RWPE1 (cell line): ENCODE measurements around the gene PTBP1.

ENCODE experiments used
- CTCF ChIA-PET: fragments of 350-600 bp; sonication (Branson Sonifier 250); formaldehyde crosslinking; extraction: SDS; loops from one replicate; lab custom pipeline; 2021; lab: Yijun Ruan, JAX
- POLR2A ChIA-PET: fragments of 400-600 bp; formaldehyde crosslinking; extraction: SDS; loops from one replicate; lab custom pipeline; 2020; ENCODE audit warnings: antibody characterized with exemption; ENCODE audit not compliant: low non-redundant PET; lab: Yijun Ruan, JAX
- DNase-seq: peaks from one replicate; pipeline ENCODE4 v3.0.0; 2012; ENCODE audit warnings: low spot score
- H3K27ac ChIP-seq: fragments of 450-650 bp; 2 replicates; pipeline ENCODE4 v1.5.1; 2017
- TF ChIP-seq, protein P1 (sequence below): fragments of 450-650 bp; conservative IDR thresholded peaks from 2 replicates; pipeline ENCODE4 v1.5.1; 2017; ENCODE audit warnings: low read depth, mild to moderate bottlenecking

The PTBP1 gene

DNA sequence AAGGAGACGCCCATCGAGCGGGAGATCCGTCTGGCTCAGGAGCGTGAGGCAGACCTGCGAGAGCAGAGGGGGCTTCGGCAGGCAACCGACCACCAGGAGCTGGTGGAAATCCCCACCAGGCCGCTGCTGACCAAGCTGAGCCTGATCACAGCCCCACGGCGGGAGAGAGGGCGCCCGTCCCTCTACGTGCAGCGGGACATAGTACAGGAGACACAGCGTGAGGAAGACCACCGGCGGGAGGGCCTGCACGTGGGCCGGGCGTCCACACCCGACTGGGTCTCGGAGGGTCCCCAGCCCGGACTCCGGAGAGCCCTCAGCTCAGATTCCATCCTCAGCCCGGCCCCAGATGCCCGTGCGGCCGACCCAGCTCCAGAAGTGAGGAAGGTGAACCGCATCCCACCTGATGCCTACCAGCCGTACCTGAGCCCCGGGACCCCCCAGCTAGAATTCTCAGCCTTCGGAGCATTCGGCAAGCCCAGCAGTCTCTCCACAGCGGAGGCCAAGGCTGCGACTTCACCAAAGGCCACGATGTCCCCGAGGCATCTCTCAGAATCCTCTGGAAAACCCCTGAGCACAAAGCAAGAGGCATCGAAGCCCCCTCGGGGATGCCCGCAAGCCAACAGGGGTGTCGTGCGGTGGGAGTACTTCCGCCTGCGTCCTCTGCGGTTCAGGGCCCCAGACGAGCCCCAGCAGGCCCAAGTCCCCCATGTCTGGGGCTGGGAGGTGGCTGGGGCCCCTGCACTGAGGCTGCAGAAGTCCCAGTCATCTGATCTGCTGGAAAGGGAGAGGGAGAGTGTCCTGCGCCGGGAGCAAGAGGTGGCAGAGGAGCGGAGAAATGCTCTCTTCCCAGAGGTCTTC is 39.2 kb upstream of the PTBP1 start:
- TF ChIP-seq, protein P1, sequence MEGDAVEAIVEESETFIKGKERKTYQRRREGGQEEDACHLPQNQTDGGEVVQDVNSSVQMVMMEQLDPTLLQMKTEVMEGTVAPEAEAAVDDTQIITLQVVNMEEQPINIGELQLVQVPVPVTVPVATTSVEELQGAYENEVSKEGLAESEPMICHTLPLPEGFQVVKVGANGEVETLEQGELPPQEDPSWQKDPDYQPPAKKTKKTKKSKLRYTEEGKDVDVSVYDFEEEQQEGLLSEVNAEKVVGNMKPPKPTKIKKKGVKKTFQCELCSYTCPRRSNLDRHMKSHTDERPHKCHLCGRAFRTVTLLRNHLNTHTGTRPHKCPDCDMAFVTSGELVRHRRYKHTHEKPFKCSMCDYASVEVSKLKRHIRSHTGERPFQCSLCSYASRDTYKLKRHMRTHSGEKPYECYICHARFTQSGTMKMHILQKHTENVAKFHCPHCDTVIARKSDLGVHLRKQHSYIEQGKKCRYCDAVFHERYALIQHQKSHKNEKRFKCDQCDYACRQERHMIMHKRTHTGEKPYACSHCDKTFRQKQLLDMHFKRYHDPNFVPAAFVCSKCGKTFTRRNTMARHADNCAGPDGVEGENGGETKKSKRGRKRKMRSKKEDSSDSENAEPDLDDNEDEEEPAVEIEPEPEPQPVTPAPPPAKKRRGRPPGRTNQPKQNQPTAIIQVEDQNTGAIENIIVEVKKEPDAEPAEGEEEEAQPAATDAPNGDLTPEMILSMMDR = no peak
- ChIA-PET CTCF (interaction anchor here (0.7 kb wide), 1 partner anchor 105 kb away, joined by 5 read pairs; no protein-coding TSS in a partner anchor), POLR2A (no interaction called here)
- H3K27ac ChIP-seq = peak overlapping the region; percentile 10; the same call in 1 of the 2 replicates
- no peak for DNase-seq

DNA sequence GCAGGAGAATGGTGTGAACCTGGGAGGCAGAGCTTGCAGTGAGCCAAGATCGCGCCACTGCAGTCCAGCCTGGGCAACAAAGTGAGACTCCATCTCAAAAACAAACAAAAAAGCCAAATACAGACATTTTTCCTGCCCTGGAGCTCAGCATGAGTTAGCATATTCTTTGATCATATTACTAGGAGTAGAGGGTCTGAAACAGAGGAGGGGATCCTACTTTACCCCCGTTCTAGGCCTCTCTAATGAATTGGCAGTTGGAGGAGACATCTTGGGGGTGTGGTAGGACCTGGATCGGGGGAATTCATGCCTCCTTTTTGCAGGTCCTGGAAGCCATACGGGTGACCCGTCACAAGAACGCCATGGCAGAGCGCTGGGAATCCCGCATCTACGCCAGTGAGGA is 34.1 kb upstream of the PTBP1 start:
- TF ChIP-seq, protein P1 = no peak
- POLR2A ChIA-PET = no interaction called here
- DNase-seq = no peak
- H3K27ac ChIP-seq = peak overlapping the region; percentile 13; the same call in 1 of the 2 replicates
- CTCF ChIA-PET = interaction anchor here (1.0 kb wide), 1 partner anchor 29 kb away, joined by 3 read pairs; no protein-coding TSS in a partner anchor

DNA sequence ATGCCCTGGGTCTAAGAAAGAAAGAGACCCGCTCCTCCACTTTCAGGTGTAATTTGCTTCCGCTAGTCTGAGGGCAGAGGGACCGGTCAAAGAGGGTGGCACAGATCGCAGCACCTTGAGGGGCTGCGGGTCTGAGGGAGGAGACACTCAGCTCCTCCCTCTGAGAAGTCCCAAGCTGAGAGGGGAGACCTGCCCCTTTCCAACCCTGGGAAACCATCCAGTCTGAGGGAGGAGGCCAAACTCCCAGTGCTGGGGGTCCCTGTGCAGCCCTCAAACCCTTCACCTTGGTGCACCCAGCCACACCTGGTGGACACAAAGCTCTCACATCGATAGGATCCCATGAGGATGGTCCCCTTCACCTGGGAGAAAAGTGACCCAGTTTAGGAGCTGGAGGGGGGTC is 33.4 kb upstream of the PTBP1 start:
- ChIA-PET CTCF (interaction anchor here (1.0 kb wide), 1 partner anchor 29 kb away, joined by 3 read pairs; no protein-coding TSS in a partner anchor), POLR2A (no interaction called here)
- no peak for DNase-seq
- H3K27ac ChIP-seq = peak overlapping the region; percentile 13; the same call in 1 of the 2 replicates
- TF ChIP-seq, protein P1 = no peak

DNA sequence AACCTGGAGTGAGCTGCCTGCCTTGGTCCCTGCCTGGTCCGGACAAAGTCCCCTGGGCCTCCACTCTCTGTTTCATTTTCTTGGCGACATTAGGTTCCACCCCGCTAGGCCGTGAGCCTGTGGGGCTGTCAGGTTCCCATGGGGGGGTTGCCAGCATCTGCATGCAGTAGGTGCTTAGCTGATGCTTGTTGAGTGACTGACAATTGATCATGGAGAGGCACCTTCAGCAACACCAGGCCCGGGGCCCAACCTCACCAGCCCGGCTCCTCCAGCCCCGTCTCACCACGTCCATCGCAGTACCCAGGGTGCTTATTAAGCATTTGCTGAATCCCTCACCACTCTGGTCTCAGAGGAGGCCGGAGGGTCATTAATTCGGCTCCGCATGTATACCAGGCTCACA is 33.0 kb upstream of the PTBP1 start:
- ChIA-PET POLR2A (no interaction called here), CTCF (no interaction called here)
- H3K27ac ChIP-seq = peak overlapping the region; percentile 13; the same call in 1 of the 2 replicates
- TF ChIP-seq, protein P1 = no peak
- no peak for DNase-seq

DNA sequence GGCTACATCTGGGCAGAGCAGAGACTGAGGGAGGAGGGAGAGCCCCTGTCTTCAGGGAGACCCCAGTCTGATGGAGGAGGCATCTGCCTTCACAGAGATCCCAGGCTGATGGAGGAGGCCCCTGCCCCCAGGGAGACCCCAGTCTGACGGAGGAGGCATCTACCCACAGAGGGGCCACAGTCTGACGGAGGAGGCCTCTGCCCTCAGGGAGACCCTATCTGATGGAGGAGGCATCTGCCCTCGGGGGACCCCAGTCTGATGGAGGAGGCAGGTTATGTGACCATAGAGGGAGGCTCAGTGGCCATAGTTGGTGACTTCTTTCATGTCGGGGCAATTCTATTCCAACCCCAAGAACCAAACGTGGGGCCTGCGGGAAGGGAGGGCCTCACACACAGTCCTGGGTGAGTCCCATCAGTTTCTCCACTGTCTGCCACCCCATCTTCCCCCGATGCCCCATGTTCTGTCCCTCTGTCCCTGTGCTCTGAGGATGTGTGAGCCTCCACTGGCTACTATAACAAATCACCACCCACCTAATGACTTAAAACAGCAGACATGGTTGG is 32.0 kb upstream of the PTBP1 start:
- CTCF ChIA-PET = no interaction called here
- POLR2A ChIA-PET = no interaction called here
- TF ChIP-seq, protein P1 = no peak
- no peak for DNase-seq
- peak overlapping the region; percentile 35 for H3K27ac ChIP-seq

DNA sequence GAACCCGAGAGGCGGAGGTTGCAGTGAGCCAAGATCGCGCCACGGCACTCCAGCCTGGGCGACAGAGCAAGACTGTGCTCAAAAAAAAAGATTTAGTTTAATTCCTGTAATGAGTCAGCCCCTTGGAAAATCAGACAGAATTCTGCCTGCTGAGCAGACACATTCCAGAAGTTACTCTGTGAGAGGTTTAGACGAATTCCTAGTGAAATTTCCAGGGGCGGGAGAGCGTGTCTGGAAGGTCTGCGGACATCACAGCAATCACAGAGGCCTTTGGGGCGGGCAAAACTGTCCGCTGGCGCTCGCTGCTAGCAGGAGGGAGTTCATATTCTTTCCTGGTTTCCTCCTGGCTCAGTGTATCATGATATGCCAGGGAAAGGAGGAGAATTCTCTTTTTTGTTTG is 28.8 kb upstream of the PTBP1 start:
- peak overlapping the region; percentile 45 for H3K27ac ChIP-seq
- POLR2A ChIA-PET = no interaction called here
- no peak for DNase-seq
- CTCF ChIA-PET = no interaction called here
- TF ChIP-seq, protein P1 = no peak
